ENCODE measurements around the gene PRTFDC1. TPM values are rescaled to one million over a fixed set of nuclear protein-coding genes. Genes with fewer than 3 reads are reported as not detected.
"Not testable (repeated sequence)": the region's sequence is repeated elsewhere in the genome, so short reads cannot be mapped to it uniquely, and the experiment has no call there.

The PRTFDC1 gene
- polyA plus RNA-seq, 4 donors, result 37.3 to 50.7 (median 43.0) TPM

DNA sequence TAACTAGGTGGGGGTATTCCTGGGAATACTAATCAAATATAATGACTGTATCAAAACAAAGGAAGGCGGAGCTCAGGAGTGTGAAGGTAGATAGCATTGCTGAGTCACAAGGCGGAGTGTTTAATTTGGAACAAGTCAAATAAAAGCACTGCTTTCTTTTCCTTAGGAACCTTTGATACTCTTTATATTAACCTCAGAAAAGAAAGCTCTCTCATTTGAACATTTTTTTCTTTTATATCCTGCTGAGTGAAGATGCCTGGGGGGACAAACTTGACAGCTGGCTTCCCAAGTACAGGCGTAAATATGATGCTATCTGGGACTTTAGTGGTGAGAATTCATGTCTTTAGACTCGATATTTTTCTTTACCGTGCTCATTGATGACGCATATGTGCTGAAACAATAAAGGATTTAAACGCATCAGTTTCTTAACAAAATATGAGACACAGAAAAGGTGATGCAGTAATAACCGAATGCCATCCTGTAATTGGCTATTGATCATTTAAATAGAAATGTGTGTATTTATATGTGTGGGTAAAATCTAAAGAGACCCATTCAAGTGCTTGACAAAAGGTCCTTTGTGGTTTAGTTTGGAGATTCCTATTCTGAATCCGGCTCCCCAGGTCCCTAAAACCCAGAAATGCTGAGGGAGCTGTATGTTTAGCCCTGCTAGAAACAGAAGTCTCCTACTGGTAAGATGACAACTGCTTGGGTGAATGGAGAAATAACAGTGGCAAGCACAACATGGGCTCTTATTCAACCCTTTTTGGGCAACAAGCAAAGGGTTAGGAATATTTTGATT, 102.7 kb downstream of the PRTFDC1 start:
- no peak for DNase-seq (ENCODE audit: low read depth in 4 of 4, low spot score in 3 of 4)

DNA sequence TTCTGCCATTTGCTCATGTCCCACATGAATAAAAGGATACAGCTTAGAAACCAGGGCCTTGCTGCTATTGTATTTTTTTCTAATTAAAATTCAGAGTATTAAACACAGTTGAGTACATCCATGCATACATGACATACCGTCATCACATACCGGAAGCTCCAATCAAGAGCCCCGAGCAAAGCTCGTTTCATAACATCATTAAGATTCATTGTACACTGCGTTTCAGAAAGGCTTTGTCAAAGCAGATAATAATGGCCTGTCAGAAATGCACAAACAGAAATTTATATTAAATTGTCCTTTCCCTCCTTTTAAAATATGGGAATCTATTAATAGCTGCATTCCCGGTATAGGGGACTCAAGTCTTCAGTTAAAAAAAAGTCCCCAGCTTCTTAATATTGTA, 103.4 kb downstream of the PRTFDC1 start:
- no peak for DNase-seq (ENCODE audit: low read depth in 4 of 4, low spot score in 3 of 4)

DNA sequence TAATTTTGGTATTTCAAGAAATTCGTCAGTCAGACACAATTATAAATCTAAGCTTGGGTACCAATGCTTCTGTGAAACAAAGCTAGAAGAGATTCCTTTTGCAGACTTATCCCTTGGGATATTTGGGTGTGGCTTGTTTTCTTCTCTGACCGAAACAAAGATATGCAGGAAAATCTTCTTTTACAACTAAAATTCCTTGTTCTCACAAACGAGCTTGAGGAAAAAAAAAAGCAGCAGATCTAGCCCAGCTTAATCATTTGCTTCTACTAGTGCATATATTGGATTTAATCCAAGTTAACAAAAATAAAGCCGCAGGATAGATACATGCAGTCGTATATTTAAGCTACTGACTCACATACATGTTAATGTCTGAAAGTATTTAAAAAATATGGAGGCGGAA, 104.2 kb downstream of the PRTFDC1 start:
- no peak for DNase-seq (ENCODE audit: low read depth in 4 of 4, low spot score in 3 of 4)

DNA sequence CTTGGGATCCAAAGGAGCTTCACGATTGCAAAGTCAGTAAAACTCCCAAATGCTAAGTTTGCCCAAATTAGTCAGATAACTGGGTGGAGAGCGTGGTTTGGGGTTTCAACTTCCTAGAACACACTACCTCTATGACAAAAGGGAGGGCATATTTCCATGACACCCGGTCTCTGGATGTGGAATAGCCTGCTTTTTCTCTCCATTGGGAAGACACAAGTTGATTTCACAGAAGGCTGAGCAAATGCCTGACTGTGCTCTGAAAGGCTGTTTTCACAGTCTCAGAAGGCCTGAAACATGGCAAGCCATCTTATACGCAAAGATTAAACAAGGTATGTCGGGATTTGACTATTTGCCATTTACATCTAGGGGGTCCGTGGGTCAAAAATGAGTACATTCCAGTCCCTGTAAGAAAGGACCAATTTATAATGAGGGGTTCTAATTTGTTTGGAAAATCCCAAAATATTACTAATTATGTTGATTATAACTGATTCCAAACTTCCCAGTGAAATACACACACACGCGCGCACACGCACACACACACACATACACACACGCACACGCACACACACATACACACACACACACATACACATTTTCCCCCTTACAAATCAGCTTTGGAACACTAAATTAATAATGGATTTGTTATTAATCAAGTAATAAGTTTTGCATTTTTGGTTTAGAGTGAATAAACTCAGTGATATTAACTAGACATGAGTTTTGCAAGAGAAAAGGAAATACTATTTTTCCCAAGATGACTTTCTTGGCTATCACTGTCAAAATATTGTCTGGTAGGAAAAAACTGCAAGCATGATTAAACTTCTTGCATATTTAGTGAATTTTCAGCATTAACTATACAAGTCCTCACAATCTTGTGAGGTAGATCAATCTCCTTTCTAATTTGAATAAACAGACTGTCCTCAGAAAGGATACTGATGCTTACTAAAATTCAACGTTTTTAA, 105.0 kb downstream of the PRTFDC1 start:
- no peak for DNase-seq (ENCODE audit: low read depth in 4 of 4, low spot score in 3 of 4)

- DNase-seq (ENCODE audit: low read depth in 4 of 4, low spot score in 3 of 4), result no peak
Measured at GRCh38 chr10:24844742-24845141, 107.7 kb downstream of the PRTFDC1 start.

DNA sequence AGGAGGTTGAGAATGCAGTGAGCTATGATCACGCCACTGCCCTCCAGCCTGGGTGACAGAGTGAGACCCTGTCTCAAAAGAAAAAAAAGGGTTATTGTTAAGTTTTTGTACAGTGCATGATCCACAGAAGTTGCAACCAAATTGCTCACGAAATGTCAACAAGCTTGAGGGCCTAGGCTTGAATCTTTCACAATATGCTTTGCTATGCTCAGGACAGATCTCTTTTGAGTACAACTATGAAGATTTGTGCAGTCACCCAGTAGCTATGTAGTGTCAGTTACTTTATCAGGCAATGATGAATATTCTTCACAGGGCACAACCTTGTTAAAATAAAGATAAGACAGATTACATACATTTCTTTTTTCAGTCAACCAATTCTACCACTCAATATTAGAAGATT, 109.2 kb downstream of the PRTFDC1 start:
- DNase-seq (ENCODE audit: low read depth in 4 of 4, low spot score in 3 of 4), result no peak

DNA sequence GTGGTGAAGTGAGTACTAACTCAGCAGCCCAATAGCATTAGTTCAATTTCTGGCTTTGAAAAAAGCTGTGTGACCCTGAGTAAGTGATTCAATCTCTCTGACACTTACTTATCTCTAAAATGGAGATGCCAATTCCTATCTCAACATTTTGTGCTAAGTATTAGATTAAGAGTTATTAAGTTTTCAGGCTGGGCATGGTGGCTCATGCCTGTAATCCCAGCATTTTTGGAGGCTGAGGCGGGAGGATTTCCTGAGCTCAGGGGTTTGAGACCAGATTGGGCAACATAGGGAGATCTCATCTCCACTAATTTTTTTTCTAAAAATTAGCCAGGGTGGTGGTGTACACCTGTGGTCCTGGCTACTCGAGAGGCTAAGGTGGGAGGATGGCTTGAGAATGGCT, 109.5 kb downstream of the PRTFDC1 start:
- DNase-seq (ENCODE audit: low read depth in 4 of 4, low spot score in 3 of 4), result no peak

DNA sequence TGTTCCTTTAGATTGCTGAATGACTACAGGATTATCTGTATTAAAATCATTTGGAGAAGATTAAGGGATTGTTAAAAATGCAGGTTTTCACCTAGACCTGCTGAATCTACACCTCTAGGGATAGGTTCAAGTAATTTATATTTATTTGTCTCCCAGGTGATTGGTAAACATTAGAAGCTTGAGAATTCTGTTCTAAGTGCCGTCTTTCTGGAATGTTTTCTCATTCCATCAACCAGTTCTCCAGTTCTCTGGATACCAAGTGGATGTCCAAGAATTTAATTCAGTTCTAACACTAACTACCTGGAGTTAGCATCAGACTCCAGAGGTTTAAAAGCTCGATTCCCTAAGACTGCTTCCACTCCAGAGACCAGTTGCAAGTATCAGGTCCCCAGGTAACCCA, 110.9 kb downstream of the PRTFDC1 start:
- DNase-seq (ENCODE audit: low read depth in 4 of 4, low spot score in 3 of 4), result no peak

GRCh38 chr10:24840784-24841183, 111.6 kb downstream of the PRTFDC1 start:
- no peak for DNase-seq (ENCODE audit: low read depth in 4 of 4, low spot score in 3 of 4)

DNA sequence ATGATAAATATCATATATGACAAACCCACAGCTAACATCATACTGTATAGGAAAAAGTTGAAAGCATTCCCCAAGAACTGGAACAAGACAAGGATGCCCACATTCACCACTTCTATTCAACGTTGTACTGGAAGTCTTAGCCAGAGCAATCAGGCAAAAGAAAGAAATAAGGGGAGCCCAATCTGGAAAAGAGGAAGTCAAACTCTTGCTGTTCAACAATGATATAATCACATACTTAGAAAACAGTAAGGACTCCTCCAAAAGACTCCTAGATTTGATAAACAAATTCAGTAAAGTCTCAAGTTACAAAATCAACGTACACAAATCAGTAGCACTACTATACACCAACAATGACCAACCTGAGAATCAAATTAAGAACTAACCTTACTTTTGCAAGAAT, 114.6 kb downstream of the PRTFDC1 start:
- DNase-seq (ENCODE audit: low read depth in 4 of 4, low spot score in 3 of 4), result not testable (repeated sequence)

DNA sequence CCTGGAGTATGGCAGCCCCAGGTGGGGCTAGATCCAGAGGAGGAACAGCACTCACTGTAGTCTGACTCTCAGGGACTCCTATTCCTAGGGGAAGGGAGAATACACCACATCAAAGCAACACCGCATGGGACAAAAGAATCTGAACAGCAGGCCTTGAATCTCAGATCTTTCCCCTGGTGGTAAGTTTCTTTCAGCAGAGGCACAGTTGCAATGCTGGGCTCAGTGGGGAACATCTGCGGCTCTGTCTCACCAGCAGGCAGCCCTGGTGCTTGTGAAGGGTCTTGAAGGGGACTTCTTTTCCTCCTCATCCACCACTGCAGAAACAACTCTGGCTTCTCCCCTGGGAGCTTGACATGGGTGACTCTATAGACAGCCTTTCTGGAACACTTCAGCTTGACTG, 117.5 kb downstream of the PRTFDC1 start:
- DNase-seq (ENCODE audit: low read depth in 4 of 4, low spot score in 3 of 4), result no peak

DNA sequence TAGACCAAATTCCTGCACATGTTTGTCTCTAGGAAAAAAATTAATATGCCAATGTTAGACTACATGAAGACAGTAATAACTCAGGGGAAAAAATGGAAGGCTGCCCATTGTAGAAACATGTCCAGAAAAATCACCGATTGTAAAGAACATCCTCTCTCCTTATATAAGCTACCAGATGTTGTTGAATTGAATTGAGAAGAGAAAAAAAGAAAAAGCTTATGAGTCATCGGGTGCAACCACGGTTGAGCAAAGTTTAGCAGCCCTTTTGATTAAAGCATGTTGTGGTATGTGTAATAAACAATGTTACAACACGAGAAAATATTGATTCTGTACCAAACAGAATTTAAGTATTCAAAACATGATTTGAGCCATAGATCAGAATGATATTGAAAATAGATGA, 126.4 kb downstream of the PRTFDC1 start:
- no peak for DNase-seq (ENCODE audit: low read depth in 4 of 4, low spot score in 3 of 4)

DNA sequence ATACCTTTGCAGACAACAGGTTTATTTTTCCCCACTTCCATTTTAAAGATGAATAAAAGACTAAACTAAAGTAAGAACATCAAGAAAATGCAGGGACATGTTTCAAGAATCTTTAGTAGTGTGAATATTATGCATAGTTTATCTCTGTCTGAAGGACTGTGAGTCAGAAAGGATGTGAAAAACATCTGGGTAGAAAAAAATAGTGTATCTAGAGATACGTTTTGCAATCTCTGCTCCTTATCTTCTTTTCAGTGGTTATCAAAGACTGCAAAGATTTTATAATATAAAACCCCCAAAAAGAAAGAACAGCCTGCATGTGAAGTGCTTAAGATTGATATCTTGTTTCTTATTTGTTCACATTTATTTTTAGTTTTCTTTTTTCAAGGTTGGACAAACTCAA, 126.9 kb downstream of the PRTFDC1 start:
- no peak for DNase-seq (ENCODE audit: low read depth in 4 of 4, low spot score in 3 of 4)

DNA sequence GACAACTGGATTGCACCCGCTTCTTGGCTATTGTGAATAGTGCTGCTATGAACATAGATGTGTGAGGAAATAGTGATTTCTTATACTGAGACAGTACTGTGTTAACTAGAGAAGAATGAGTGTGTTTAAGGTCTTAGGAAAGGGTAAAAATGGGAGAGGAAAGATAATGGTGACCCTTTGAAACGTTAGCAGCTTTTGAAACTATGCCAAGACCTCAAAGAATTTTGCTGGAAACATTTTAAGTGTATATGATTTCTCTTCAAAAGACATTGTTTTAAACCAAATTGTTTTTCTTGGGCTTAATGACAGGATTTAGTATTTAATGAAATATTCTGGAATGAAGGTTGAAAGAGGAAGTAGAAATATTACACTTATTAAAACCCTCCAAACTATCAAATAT, 127.9 kb downstream of the PRTFDC1 start:
- DNase-seq (ENCODE audit: low read depth in 4 of 4, low spot score in 3 of 4), result no peak

- no peak for DNase-seq (ENCODE audit: low read depth in 4 of 4, low spot score in 3 of 4)
Measured at GRCh38 chr10:24824124-24824523, 128.3 kb downstream of the PRTFDC1 start.

DNA sequence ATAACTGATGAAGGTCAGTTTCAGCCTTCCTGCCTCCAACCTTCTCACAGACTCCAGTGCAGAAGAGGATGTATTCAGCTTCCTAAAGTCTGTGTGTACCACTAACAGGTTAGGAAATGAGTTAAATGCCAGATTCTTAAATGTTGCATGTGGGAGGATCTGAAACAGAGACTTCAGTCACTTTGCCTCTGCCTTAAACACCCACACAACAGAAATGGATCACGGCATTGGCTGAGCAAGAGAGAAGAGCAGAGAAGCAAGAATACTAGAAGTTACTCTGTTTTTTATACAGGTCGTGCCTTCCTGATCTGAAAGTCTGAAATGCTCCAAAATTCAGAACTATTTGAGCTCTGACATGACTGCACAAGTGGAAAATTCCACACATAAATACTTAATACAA, 129.8 kb downstream of the PRTFDC1 start:
- DNase-seq (ENCODE audit: low read depth in 4 of 4, low spot score in 3 of 4), result no peak

GRCh38 chr10:24821986-24822385, 130.4 kb downstream of the PRTFDC1 start:
- no peak for DNase-seq (ENCODE audit: low read depth in 4 of 4, low spot score in 3 of 4)

GRCh38 chr10:24816868-24817396, 135.5 kb downstream of the PRTFDC1 start:
- no peak for DNase-seq (ENCODE audit: low read depth in 4 of 4, low spot score in 3 of 4)

DNA sequence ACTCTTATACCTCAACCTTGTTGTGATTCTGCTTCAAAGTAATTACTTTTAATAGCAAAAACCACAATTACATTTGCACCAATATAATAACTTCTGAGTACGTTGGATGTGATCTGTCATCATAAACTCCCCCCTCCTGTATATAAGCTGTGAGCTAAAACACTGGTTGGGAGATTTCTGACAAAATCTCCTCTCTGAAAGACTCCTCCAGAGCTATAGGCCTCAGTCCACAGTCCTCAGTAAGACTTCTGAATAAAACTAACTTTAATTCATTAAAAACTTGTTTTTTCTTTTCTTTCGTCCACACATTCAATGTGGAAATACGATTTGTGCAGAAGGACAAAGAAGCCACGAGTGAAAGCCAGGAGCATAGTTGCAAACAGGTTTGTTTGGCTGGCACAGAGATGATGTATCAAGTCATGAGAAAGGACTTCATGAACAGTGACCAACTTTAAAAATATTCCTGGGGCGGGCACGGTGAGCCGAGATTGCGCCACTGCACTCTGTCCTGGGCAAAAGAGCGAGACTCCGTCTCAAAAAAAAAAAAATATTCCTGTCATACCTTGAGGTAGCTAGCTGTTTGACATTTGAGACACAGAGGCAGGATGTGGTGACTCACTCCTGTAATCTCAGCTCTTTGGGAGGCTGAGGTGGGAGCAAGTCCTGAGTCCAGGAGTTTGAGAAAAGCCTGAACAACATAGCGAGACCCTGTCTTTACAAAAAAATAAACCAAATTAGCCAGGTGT, 137.7 kb downstream of the PRTFDC1 start:
- DNase-seq (ENCODE audit: low read depth in 4 of 4, low spot score in 3 of 4), result no peak

DNA sequence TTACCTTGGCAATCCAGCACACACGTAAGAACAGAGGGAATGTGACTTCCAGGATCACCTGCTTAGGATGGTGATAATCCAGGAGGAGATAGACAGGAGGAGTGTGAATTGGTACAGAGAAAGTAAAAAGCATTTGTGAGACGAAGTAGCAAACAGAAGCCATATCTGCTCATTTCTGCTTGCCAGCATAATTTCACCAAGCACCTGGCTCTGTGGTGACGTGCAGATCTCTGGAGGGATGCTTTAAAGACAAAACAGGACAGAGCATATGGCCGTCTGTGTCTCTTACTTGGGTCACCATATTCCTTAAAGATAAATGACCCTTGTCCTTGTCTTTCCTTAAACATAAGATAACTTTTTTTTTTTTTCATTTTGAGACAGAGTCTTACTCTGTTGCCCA, 138.6 kb downstream of the PRTFDC1 start:
- DNase-seq (ENCODE audit: low read depth in 4 of 4, low spot score in 3 of 4), result no peak

DNA sequence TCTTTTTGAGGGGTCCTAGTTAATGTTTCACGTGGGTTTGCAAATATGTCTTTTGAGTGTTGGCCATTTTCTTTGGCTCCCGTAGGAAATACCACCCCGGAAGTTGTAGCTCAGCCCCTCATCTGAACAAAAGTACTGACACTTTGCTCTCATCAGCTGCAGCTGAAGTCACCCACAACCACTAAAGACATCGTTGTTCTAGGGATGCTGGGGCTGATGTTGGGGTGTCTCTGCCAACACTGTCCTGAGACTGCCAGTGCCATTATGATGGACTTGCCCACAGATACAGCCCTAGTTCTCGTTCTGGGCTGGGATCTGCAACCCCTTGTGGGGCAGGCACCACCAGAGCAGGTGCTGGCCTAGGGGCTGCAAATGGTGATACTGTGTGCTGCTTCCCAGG, 146.1 kb downstream of the PRTFDC1 start:
- no peak for DNase-seq (ENCODE audit: low read depth in 4 of 4, low spot score in 3 of 4)

Data from right renal pelvis (tissue), 4 donors.